ENCODE results near the gene ERGIC1. TPM values are rescaled to one million over a fixed set of nuclear protein-coding genes. Genes with fewer than 3 reads are reported as not detected.

The ERGIC1 gene
- total and polyA plus RNA-seq, 2 experiments from 2014 or later: 25.2 to 92.2 TPM

DNA sequence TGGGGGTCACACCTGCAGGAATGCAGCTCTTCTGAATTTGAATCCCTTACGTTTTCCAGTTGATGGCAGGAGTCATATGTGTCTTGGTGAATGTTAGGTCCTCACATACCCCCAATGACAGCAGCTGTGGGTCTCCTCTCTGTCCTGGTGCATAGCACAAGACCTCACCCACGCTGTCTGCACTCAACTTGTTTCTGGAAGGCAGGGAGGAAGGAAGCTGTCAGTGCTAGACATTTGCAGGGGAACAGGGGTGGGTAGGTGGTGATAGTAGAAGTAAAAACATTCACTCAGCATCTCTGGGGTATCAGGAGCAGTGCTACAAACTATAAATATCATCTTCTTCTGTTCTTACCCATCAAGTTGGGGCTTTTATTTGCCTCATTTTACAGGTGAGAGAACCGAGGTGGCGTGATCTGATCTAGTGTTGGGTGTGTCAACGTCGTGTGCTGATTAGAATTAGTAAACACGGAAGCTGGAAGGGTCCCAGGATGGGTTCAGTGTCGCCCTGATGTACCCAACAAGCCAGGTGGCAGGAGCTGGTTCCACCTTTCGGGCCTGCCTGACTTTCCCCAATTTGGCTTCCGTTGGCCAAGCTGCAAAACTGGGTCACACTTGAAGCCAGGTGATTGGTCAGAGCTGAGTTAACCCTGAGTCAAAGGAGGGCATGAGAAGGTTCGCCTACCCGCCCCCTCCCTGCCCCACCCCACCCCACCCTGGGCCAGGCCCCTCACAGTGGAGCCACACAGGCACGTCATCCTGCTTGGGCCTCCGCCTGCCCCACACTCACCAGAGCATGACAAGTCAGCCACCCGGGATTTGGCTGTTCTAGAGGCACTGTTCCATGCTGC lies 15.8 kb downstream of the ERGIC1 start (continued):
- TF ChIP-seq, protein P1, sequence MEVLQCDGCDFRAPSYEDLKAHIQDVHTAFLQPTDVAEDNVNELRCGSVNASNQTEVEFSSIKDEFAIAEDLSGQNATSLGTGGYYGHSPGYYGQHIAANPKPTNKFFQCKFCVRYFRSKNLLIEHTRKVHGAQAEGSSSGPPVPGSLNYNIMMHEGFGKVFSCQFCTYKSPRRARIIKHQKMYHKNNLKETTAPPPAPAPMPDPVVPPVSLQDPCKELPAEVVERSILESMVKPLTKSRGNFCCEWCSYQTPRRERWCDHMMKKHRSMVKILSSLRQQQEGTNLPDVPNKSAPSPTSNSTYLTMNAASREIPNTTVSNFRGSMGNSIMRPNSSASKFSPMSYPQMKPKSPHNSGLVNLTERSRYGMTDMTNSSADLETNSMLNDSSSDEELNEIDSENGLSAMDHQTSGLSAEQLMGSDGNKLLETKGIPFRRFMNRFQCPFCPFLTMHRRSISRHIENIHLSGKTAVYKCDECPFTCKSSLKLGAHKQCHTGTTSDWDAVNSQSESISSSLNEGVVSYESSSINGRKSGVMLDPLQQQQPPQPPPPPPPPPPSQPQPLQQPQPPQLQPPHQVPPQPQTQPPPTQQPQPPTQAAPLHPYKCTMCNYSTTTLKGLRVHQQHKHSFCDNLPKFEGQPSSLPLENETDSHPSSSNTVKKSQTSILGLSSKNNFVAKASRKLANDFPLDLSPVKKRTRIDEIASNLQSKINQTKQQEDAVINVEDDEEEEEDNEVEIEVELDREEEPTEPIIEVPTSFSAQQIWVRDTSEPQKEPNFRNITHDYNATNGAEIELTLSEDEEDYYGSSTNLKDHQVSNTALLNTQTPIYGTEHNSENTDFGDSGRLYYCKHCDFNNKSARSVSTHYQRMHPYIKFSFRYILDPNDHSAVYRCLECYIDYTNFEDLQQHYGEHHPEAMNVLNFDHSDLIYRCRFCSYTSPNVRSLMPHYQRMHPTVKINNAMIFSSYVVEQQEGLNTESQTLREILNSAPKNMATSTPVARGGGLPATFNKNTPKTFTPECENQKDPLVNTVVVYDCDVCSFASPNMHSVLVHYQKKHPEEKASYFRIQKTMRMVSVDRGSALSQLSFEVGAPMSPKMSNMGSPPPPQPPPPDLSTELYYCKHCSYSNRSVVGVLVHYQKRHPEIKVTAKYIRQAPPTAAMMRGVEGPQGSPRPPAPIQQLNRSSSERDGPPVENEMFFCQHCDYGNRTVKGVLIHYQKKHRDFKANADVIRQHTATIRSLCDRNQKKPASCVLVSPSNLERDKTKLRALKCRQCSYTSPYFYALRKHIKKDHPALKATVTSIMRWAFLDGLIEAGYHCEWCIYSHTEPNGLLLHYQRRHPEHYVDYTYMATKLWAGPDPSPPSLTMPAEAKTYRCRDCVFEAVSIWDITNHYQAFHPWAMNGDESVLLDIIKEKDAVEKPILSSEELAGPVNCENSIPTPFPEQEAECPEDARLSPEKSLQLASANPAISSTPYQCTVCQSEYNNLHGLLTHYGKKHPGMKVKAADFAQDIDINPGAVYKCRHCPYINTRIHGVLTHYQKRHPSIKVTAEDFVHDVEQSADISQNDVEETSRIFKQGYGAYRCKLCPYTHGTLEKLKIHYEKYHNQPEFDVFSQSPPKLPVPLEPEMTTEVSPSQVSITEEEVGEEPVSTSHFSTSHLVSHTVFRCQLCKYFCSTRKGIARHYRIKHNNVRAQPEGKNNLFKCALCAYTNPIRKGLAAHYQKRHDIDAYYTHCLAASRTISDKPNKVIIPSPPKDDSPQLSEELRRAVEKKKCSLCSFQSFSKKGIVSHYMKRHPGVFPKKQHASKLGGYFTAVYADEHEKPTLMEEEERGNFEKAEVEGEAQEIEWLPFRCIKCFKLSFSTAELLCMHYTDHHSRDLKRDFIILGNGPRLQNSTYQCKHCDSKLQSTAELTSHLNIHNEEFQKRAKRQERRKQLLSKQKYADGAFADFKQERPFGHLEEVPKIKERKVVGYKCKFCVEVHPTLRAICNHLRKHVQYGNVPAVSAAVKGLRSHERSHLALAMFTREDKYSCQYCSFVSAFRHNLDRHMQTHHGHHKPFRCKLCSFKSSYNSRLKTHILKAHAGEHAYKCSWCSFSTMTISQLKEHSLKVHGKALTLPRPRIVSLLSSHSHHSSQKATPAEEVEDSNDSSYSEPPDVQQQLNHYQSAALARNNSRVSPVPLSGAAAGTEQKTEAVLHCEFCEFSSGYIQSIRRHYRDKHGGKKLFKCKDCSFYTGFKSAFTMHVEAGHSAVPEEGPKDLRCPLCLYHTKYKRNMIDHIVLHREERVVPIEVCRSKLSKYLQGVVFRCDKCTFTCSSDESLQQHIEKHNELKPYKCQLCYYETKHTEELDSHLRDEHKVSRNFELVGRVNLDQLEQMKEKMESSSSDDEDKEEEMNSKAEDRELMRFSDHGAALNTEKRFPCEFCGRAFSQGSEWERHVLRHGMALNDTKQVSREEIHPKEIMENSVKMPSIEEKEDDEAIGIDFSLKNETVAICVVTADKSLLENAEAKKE (CRISPR knock-in tag; IDR thresholded peaks at IDR 0.05): no peak
- TF ChIP-seq, protein P2, sequence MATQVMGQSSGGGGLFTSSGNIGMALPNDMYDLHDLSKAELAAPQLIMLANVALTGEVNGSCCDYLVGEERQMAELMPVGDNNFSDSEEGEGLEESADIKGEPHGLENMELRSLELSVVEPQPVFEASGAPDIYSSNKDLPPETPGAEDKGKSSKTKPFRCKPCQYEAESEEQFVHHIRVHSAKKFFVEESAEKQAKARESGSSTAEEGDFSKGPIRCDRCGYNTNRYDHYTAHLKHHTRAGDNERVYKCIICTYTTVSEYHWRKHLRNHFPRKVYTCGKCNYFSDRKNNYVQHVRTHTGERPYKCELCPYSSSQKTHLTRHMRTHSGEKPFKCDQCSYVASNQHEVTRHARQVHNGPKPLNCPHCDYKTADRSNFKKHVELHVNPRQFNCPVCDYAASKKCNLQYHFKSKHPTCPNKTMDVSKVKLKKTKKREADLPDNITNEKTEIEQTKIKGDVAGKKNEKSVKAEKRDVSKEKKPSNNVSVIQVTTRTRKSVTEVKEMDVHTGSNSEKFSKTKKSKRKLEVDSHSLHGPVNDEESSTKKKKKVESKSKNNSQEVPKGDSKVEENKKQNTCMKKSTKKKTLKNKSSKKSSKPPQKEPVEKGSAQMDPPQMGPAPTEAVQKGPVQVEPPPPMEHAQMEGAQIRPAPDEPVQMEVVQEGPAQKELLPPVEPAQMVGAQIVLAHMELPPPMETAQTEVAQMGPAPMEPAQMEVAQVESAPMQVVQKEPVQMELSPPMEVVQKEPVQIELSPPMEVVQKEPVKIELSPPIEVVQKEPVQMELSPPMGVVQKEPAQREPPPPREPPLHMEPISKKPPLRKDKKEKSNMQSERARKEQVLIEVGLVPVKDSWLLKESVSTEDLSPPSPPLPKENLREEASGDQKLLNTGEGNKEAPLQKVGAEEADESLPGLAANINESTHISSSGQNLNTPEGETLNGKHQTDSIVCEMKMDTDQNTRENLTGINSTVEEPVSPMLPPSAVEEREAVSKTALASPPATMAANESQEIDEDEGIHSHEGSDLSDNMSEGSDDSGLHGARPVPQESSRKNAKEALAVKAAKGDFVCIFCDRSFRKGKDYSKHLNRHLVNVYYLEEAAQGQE (IDR thresholded peaks at IDR 0.05; ENCODE audit: unreplicated experiment): no peak
- TF ChIP-seq CTCF (conservative IDR thresholded peaks at IDR 0.05; ENCODE audit: low read depth in 2 of 2): no peak
- TF ChIP-seq JUNB (IDR thresholded peaks at IDR 0.05; ENCODE audit: unreplicated experiment): no peak
- no peak for TF ChIP-seq ZNF114 (CRISPR knock-in tag; IDR thresholded peaks at IDR 0.05)
- no peak for TF ChIP-seq EZH2 (IDR thresholded peaks at IDR 0.05; ENCODE audit: low read depth, unreplicated experiment)
- no peak for TF ChIP-seq CREB1 (CRISPR knock-in tag; IDR thresholded peaks at IDR 0.05; ENCODE audit: low read depth)
- TF ChIP-seq POLR2AphosphoS5 (IDR thresholded peaks at IDR 0.05; ENCODE audit: low read depth): no peak
